Esophagus (tissue), 2 donors: ENCODE measurements around the gene SYT7. TPM values are rescaled to one million over a fixed set of nuclear protein-coding genes. Genes with fewer than 3 reads are reported as not detected.
"Not testable (repeated sequence)": the region's sequence is repeated elsewhere in the genome, so short reads cannot be mapped to it uniquely, and the experiment has no call there.

Experiments
- H3K27ac ChIP-seq, 2 donors: one replicate each; pipeline ENCODE4 v1.5.1; 2013; ENCODE audit warnings: low read depth in 2 of 2, mild to moderate bottlenecking in 2 of 2, inconsistent platforms in 1 of 2, low read length in 1 of 2, moderate library complexity in 1 of 2
- H3K27me3 ChIP-seq, 2 donors: one replicate each; pipeline ENCODE4 v1.6.1; 2013; ENCODE audit warnings: low read length in 2 of 2, control low read depth in 1 of 2, mild to moderate bottlenecking in 1 of 2; ENCODE audit not compliant: insufficient read depth in 2 of 2, control insufficient read depth in 1 of 2
- H3K36me3 ChIP-seq, 2 donors: one replicate each; pipeline ENCODE4 v1.6.1; 2013; ENCODE audit warnings: low read length in 1 of 2; ENCODE audit not compliant: control insufficient read depth in 2 of 2, insufficient read depth in 2 of 2
- H3K4me1 ChIP-seq, 2 donors: one replicate each; pipeline ENCODE4 v1.6.1; 2013; ENCODE audit warnings: low read length in 1 of 2; ENCODE audit not compliant: control insufficient read depth in 2 of 2, insufficient read depth in 2 of 2
- H3K4me3 ChIP-seq, 2 donors: one replicate each; pipeline ENCODE4 v1.5.1; 2013; ENCODE audit warnings: low read length in 2 of 2, mild to moderate bottlenecking in 2 of 2, low read depth in 1 of 2, moderate library complexity in 1 of 2
- H3K9me3 ChIP-seq, 2 donors: one replicate each; pipeline ENCODE4 v1.6.1; 2013; ENCODE audit warnings: mild to moderate bottlenecking in 2 of 2, low read depth in 1 of 2, low read length in 1 of 2, moderate library complexity in 1 of 2; ENCODE audit not compliant: control insufficient read depth in 2 of 2, insufficient read depth in 1 of 2
- WGBS, 2 donors: extraction: QIAGEN DNeasy Blood & Tissue Kit; methylation state at CpG; one replicate each; pipeline ENCODE4 v1.1.7; 2013; 5-methylcytosine and 5-hydroxymethylcytosine counted together
- polyA plus RNA-seq, 2 donors: library from polyadenylated mRNA; stranded (reverse); fragments of 200-250 nt; gene quantifications; one replicate each; pipeline ENCODE4 v1.2.3, GENCODE V29; 2013
- donor health status: healthy with polysubstance abuse.
- donor health status: Bipolar disorder and iron deficiency.

Gene SYT7
- polyA plus RNA-seq, 2 donors = 1.3 to 2.2 TPM

- H3K36me3 ChIP-seq = peaks cover 0 to 3% of the 10 kb centered on the region in 2 donors
- no peak overlapping the region for H3K27ac ChIP-seq
- H3K9me3 ChIP-seq = no peaks in the 10 kb centered on the region
- WGBS, 2 donors = 79 to 80% methylated on average over 7 of the region's 7 CpGs
- no peak overlapping the region for H3K4me3 ChIP-seq
- H3K27me3 ChIP-seq = no peaks in the 10 kb centered on the region
- H3K4me1 ChIP-seq = no peaks in the 10 kb centered on the region
Measured at GRCh38 chr11:61468002-61468401, 112.9 kb downstream of the SYT7 start.

GRCh38 chr11:61467602-61468001 lies 113.3 kb downstream of the SYT7 start:
- H3K4me3 ChIP-seq, H3K27me3 ChIP-seq, H3K36me3 ChIP-seq, H3K4me1 ChIP-seq, H3K9me3 ChIP-seq, H3K27ac ChIP-seq: not testable (repeated sequence)
- WGBS, 2 donors = 73 to 75% methylated on average over 6 of the region's 6 CpGs

Other genes with a start within 250 kb of the SYT7 start
- 10 to 100 TPM; 51.3 to 78.7 TPM for gene DDB1, start 248.0 kb downstream of the SYT7 start, polyA plus RNA-seq
- 10 to 100 TPM; 23.9 to 42.5 TPM for gene TKFC, start 247.8 kb downstream of the SYT7 start, polyA plus RNA-seq
- gene CYB561A3, start 219.2 kb downstream of the SYT7 start, polyA plus RNA-seq = 10 to 100 TPM; 11.4 to 20.4 TPM
- gene TMEM138, start 218.7 kb downstream of the SYT7 start, polyA plus RNA-seq = 10 to 100 TPM; 24.4 to 32.9 TPM
- 10 to 100 TPM in 1 of 2 donors, 1 to 10 TPM in 1; 7.7 to 10.3 TPM for gene TMEM216, start 188.5 kb downstream of the SYT7 start, polyA plus RNA-seq
- 10 to 100 TPM; 32.7 to 43.1 TPM for gene CPSF7, start 151.1 kb downstream of the SYT7 start, polyA plus RNA-seq
- gene SDHAF2, start 151.0 kb downstream of the SYT7 start, polyA plus RNA-seq = 10 to 100 TPM; 25.4 to 33.3 TPM
- under 1 TPM; 0.04 to 0.19 TPM for gene LRRC10B, start 72.3 kb downstream of the SYT7 start, polyA plus RNA-seq
- 1 to 10 TPM; 1.7 to 5.0 TPM for gene DAGLA, start 99.3 kb upstream of the SYT7 start, polyA plus RNA-seq
- 1 to 10 TPM in 1 of 2 donors, under 1 TPM in 1; 0.18 to 1.3 TPM for gene MYRF, start 171.6 kb upstream of the SYT7 start, polyA plus RNA-seq
- 100 to 1,000 TPM in 1 of 2 donors, 10 to 100 TPM in 1; 90.3 to 142 TPM for gene TMEM258, start 211.5 kb upstream of the SYT7 start, polyA plus RNA-seq
- gene FEN1, start 211.8 kb upstream of the SYT7 start, polyA plus RNA-seq = 10 to 100 TPM in 1 of 2 donors, 1 to 10 TPM in 1; 8.1 to 19.6 TPM
- gene FADS1, start 235.9 kb upstream of the SYT7 start, polyA plus RNA-seq = 1 to 10 TPM; 1.1 to 1.6 TPM
- 1 to 10 TPM; 5.1 to 8.7 TPM for gene FADS2, start 247.2 kb upstream of the SYT7 start, polyA plus RNA-seq